B cell (primary cell): ENCODE data around the gene ZXDA. TPM values are rescaled to one million over a fixed set of nuclear protein-coding genes. Genes with fewer than 3 reads are reported as not detected.

ENCODE experiments used
- ATAC-seq: fragments of 200-7000 bp; cut with Tn5 transposase; one replicate; pipeline ENCODE4 v1.10.0; 2021; ENCODE audit warnings: low read depth, mild to moderate bottlenecking, moderate number of reproducible peaks, moderate library complexity
- CTCF ChIA-PET: fragments of 350-600 bp; sonication (Branson Sonifier 250); formaldehyde crosslinking; loops from one replicate; lab custom pipeline; 2021; ENCODE audit warnings: antibody characterized with exemption, inconsistent platforms; lab: Charles Lee
- POLR2A ChIA-PET: fragments of 350-600 bp; sonication (Branson Sonifier 250); formaldehyde crosslinking; loops from one replicate; lab custom pipeline; 2021; ENCODE audit warnings: antibody characterized with exemption; lab: Charles Lee
- DNase-seq: peaks from one replicate; pipeline ENCODE4 v3.0.0; 2013
- H2AFZ ChIP-seq: 2 replicates; pipeline ENCODE4 v1.6.1; 2012; ENCODE audit warnings: mild to moderate bottlenecking, low read depth, low read length; ENCODE audit not compliant: insufficient read depth, poor library complexity, severe bottlenecking
- H3K27ac ChIP-seq, 2 donors: 1 replicate in 1 of 2; 2 replicates in 1 of 2; pipeline ENCODE4 v1.5.1; 2012 to 2013; ENCODE audit warnings: low read length in 2 of 2, mild to moderate bottlenecking in 2 of 2, moderate library complexity in 1 of 2
- H3K27me3 ChIP-seq, 4 experiments: fragments of 200-600 bp in 1 of 4; sonication (generic) in 1 of 4; replicated peaks in 1 of 4; 1 replicate in 2 of 4; 2 replicates in 2 of 4; pipeline versions ENCODE4 v1.6.1 to v1.7.0; 2013 to 2016; ENCODE audit warnings: low read length in 3 of 4, mild to moderate bottlenecking in 2 of 4, mixed read lengths in 1 of 4, moderate library complexity in 1 of 4; ENCODE audit not compliant: insufficient read depth in 4 of 4, control insufficient read depth in 3 of 4; ENCODE audit errors: control extremely low read depth in 1 of 4
- H3K36me3 ChIP-seq, 2 experiments: replicated peaks in 1 of 2; 1 replicate in 1 of 2; 2 replicates in 1 of 2; pipeline versions ENCODE4 v1.6.1 to v1.7.1; 2013; ENCODE audit warnings: low read length in 1 of 2; ENCODE audit not compliant: insufficient read depth in 2 of 2, control insufficient read depth in 1 of 2; ENCODE audit errors: control extremely low read depth in 1 of 2, extremely low read depth in 1 of 2
- H3K4me1 ChIP-seq, 2 donors: fragments of 200-600 bp in 1 of 2; sonication (generic) in 1 of 2; 1 replicate in 1 of 2; 2 replicates in 1 of 2; pipeline versions ENCODE4 v1.5.1 to v1.6.1; 2013 to 2017; ENCODE audit warnings: low read length in 2 of 2; ENCODE audit not compliant: control insufficient read depth in 2 of 2, insufficient read depth in 2 of 2
- H3K4me2 ChIP-seq: replicated peaks from 2 replicates; pipeline ENCODE3; 2012; ENCODE audit warnings: mild to moderate bottlenecking, low read depth, low read length; ENCODE audit not compliant: poor library complexity, severe bottlenecking
- H3K4me3 ChIP-seq, 5 experiments: fragments of 200-600 bp in 1 of 5; sonication (generic) in 1 of 5; 1 replicate in 3 of 5; 2 replicates in 2 of 5; pipeline versions ENCODE4 v1.5.1 to v1.7.0; 2011 to 2016; ENCODE audit warnings: low read length in 4 of 5, mild to moderate bottlenecking in 4 of 5, low read depth in 2 of 5, control low read depth in 1 of 5, moderate library complexity in 1 of 5; ENCODE audit not compliant: insufficient read depth in 1 of 5; ENCODE audit errors: control extremely low read depth in 1 of 5, extremely low read depth in 1 of 5
- H3K79me2 ChIP-seq: fragments of 200-600 bp; sonication (generic); one replicate; pipeline ENCODE4 v1.6.0; 2016; ENCODE audit warnings: low read length; ENCODE audit not compliant: control insufficient read depth, insufficient read depth
- H3K9ac ChIP-seq: fragments of 200-600 bp; sonication (generic); 2 replicates; pipeline ENCODE4 v1.6.1; 2017; ENCODE audit warnings: mild to moderate bottlenecking, low read length, moderate library complexity
- H3K9me3 ChIP-seq, 3 donors: one replicate each; pipeline versions ENCODE4 v1.6.1 to v1.7.1; 2013; ENCODE audit warnings: low read length in 2 of 3; ENCODE audit not compliant: control insufficient read depth in 2 of 3, insufficient read depth in 1 of 3; ENCODE audit errors: control extremely low read depth in 1 of 3
- H4K20me1 ChIP-seq: 2 replicates; pipeline ENCODE4 v1.6.0; 2012; ENCODE audit warnings: mild to moderate bottlenecking, low read length; ENCODE audit not compliant: insufficient read depth, control insufficient read depth, poor library complexity, severe bottlenecking
- H3K27ac Mint-ChIP-seq: one replicate; pipeline ENCODE4 v1.8.0; 2021; ENCODE audit warnings: mixed read lengths
- H3K27me3 Mint-ChIP-seq: one replicate; pipeline ENCODE4 v1.8.0; 2021; ENCODE audit warnings: mixed read lengths
- H3K4me1 Mint-ChIP-seq: one replicate; pipeline ENCODE4 v1.8.0; 2021; ENCODE audit warnings: mixed read lengths
- H3K4me3 Mint-ChIP-seq: one replicate; pipeline ENCODE4 v1.8.0; 2021; ENCODE audit warnings: mixed read lengths
- H3K9me3 Mint-ChIP-seq: one replicate; pipeline ENCODE4 v1.8.0; 2022; ENCODE audit warnings: mixed read lengths; ENCODE audit not compliant: insufficient read depth
- CTCF ChIP-seq: fragments of 200-600 bp; IDR thresholded peaks from one replicate; pipeline ENCODE4 v1.8.0; 2022; ENCODE audit warnings: antibody characterized with exemption, mild to moderate bottlenecking
- EZH2 ChIP-seq: IDR thresholded peaks from 2 replicates; pipeline ENCODE4 v1.6.1; 2012; ENCODE audit warnings: borderline replicate concordance, low read depth, mild to moderate bottlenecking, moderate library complexity, low read length; ENCODE audit not compliant: insufficient read depth, poor library complexity, severe bottlenecking
- WGBS: methylation state at CpG from one replicate; pipeline ENCODE4 v1.1.5; 2013; ENCODE audit warnings: missing lambda C conversion rate; ENCODE audit not compliant: insufficient coverage; 5-methylcytosine and 5-hydroxymethylcytosine counted together
- intact Hi-C: fragments of 100-400 bp; cut with micrococcal nuclease; formaldehyde crosslinking; loops from one replicate; pipeline ENCODE4 v1.10.0; 2022
- polyA plus RNA-seq: library from polyadenylated mRNA; depleted of rRNA; stranded (reverse); fragments of >200 nt; gene quantifications from 2 replicates; pipeline ENCODE4 v1.2.3, GENCODE V29; 2012
- total RNA-seq, 2 donors: library from RNA; stranded (reverse); fragments of 120-200 nt in 1 of 2; gene quantifications; 1 replicate in 1 of 2; 2 replicates in 1 of 2; pipeline versions ENCODE4 v1.2.3 to v1.2.4, GENCODE V29; 2013 to 2022

The ZXDA gene
- total and polyA plus RNA-seq, 2 donors (not counting 1 experiment from before 2014, with no cell fraction given), result 7.6 to 14.7 TPM

- CTCF ChIA-PET, result interaction anchor here (1.3 to 2.3 kb wide), 4 partner anchors 25 to 103 kb away, joined by 3 to 10 read pairs (median 6); no protein-coding TSS in a partner anchor
- H3K36me3 ChIP-seq, result no peaks in the 10 kb centered on the region
- no peaks in the 10 kb centered on the region for H3K9me3 Mint-ChIP-seq
Measured at GRCh38 chrX:57918750-57919436, 8.6 kb upstream of the ZXDA start.

More at GRCh38 chrX:57918750-57919436, 8.6 kb upstream of the ZXDA start:
- Histone ChIP-seq H3K9me3 (no peaks in the 10 kb centered on the region), H3K27ac (no peak overlapping the region), H2AFZ (no peak overlapping the region), H3K4me3 (no peak overlapping the region), H3K79me2 (no peaks in the 10 kb centered on the region), H3K4me2 (no peak overlapping the region), H3K9ac (no peak overlapping the region), H3K4me1 (no peaks in the 10 kb centered on the region), H4K20me1 (no peaks in the 10 kb centered on the region), H3K27me3 (no peaks in the 10 kb centered on the region)
- Mint-ChIP-seq H3K27me3 (no peaks in the 10 kb centered on the region), H3K27ac (no peak overlapping the region), H3K4me3 (no peak overlapping the region), H3K4me1 (peaks cover 5% of the 10 kb centered on the region)
- DNase-seq (peak; percentile 50), ATAC-seq (no peak)
- TF ChIP-seq CTCF (peak; percentile 46), EZH2 (no peak)
- POLR2A ChIA-PET, result no interaction called here
- 67% methylated on average over 8 of the region's 19 CpGs for WGBS
- intact Hi-C loops, result loop anchor here (1.0 kb wide), 1 partner anchor 98 kb away; no protein-coding TSS in a partner anchor
